Measurements from ENCODE around the gene DYNLRB1.

DNA sequence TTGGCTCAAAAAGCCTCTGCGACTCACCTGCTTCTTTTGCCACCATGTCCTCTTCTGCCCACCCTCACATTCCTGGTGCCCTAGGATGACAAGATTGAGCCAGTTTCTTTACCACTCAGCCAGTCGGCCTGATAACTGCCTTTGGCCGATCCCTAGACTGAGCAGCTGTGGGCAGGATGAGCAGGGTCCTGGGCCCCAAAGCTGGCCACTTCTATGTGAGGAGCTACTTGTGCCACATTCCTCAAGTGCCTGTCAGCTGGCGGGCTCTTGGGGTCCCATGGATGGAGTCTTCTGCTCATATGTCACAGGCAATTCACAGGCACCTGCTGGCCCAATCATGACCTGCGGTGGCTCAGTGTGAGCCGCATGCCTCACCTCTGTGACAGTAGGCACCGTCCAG is 16.5 kb downstream of the DYNLRB1 start:
- TF ChIP-seq, protein P1, sequence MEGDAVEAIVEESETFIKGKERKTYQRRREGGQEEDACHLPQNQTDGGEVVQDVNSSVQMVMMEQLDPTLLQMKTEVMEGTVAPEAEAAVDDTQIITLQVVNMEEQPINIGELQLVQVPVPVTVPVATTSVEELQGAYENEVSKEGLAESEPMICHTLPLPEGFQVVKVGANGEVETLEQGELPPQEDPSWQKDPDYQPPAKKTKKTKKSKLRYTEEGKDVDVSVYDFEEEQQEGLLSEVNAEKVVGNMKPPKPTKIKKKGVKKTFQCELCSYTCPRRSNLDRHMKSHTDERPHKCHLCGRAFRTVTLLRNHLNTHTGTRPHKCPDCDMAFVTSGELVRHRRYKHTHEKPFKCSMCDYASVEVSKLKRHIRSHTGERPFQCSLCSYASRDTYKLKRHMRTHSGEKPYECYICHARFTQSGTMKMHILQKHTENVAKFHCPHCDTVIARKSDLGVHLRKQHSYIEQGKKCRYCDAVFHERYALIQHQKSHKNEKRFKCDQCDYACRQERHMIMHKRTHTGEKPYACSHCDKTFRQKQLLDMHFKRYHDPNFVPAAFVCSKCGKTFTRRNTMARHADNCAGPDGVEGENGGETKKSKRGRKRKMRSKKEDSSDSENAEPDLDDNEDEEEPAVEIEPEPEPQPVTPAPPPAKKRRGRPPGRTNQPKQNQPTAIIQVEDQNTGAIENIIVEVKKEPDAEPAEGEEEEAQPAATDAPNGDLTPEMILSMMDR (conservative IDR thresholded peaks at IDR 0.05 in 1 of 2, IDR thresholded peaks at IDR 0.05 in 1 of 2; ENCODE audit: extremely low read depth in 1 of 2, insufficient read depth in 1 of 2, low read depth in 1 of 2, low read length in 2 of 2), result no peak
- TF ChIP-seq EZH2 (IDR thresholded peaks at IDR 0.05; ENCODE audit: borderline replicate concordance, low read length), result no peak

All from mammary epithelial cell (primary cell).